HG02610 (cell line): ENCODE results near the gene SOWAHB.

Experiments used
- ATAC-seq: cut with Tn5 transposase; IDR thresholded peaks from one replicate; pipeline ENCODE4 v1.9.1; 2021; ENCODE audit warnings: mild to moderate bottlenecking, moderate library complexity; ENCODE audit not compliant: unreplicated experiment

SOWAHB gene, protein sequence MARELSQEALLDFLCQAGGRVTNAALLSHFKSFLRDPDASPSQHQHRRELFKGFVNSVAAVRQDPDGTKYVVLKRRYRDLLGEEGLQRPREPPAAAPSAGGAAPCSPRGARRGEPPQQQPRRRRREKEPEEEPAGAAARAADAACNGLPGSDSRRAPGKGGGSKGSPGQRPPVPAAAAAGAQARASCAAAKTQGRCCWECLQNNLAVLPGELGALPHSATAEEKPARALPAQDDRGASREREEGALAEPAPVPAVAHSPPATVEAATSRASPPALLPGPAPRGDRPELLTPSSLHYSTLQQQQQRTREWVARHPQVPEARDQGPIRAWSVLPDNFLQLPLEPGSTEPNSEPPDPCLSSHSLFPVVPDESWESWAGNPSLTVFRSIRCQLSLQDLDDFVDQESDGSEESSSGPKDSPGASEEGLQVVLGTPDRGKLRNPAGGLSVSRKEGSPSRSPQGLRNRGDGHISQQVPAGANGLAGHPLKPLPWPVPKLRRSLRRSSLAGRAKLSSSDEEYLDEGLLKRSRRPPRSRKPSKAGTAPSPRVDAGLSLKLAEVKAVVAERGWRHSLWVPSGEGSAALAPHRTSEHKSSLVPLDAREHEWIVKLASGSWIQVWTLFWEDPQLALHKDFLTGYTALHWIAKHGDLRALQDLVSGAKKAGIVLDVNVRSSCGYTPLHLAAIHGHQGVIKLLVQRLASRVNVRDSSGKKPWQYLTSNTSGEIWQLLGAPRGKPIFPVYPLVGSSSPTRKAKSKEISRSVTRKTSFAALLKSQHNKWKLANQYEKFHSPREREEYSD

DNA sequence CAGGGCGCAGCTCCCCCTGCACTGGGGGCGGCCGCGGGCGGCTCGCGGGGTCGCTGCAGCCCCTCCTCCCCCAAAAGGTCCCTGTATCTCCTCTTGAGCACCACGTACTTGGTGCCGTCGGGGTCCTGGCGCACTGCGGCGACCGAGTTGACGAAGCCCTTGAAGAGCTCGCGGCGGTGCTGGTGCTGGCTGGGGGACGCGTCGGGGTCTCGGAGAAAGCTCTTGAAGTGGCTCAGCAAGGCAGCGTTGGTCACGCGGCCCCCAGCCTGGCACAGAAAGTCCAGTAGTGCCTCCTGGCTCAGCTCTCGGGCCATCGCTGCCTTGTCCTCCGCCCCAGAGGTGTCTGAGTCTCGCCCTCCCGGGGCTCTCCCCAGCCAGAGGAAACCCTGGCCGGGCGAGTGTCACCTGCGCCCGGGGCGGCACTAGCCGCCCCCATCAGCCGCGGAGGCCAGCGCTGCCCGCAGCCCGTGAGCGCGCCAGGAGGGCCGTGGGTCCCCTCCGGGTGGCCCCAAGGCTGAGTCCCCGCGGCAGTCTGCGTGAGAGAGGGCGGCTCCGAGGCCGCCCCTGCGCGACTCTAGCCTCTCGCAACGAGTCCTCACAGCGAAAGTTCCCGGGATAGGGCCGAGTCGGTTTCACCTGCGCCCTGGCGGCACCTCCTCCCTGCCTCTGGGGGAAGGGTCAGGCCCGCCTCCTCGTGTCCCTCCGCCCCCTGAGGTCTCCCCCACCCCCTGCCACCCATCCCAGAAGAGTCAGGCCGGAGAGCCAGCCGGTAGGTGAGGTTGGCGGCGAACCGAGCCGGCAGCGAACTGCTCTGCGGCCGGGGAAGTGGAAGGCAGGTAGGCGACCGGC lies at the start of gene SOWAHB:
TSS of gene SOWAHB (minus strand) at position 609 of the 849 bp plus-strand sequence. CDS start at position 314, 295 bp downstream.
- ATAC-seq, result no peak

DNA sequence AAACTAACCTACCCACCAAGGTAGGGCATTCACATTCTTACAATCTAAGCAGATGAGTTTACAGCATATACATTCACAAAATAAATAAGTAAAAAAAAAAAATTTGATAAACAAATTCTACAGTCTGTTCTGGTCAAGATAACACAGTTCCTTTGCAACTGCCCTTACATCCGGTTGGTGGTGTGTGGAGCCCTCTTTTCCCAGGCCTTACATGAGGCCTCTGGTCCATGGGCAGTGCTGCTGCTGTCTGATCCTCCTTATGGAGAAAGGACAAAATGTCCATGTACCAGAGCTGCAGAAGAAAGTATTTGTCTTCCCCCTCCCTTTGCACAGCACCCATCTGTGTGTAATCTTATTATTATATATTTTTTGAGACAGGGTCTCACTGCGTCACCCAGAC lies 49.4 kb upstream of the SOWAHB start:
- no peak for ATAC-seq

DNA sequence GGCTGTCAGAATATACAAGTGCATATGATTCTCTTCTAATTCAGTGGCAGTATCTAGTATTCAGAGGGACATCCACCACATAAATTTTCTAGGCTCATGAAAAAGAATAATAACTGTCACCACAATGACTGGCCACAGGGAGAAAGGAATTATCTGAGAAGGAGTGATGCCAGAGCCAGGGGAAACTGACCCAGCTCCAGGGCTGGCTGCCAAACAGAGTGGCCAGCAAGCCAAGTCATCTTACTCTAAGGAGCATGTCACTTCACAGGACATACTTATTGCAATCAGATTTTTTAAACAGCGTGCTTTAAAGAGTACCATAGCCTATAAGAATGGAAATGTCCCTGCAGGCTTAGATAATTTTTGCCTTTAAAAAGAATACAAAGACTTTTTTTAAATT lies 45.8 kb upstream of the SOWAHB start:
- ATAC-seq, result no peak

DNA sequence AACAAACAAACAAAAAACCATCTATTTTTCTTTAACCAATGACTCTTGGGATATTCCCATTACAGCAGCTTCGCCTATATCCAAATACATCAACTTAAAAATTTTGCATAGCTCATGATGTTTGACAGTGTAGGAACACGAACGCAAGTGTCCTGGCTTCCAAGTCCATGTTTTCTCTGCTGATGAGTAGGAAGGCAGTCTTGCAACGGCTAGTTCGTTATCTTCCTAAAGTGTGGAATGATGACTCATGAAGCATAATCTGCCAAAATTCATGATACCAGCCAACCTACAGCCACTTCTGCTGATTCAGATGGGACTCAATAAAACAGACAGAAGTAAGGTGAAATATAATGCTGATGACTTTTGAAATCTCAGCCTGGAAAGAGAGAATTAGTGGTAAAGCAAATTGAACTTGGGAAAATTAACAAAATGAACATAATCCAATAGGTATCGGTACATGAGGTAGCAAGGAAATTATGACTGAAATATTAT lies 45.2 kb upstream of the SOWAHB start:
- no peak for ATAC-seq

DNA sequence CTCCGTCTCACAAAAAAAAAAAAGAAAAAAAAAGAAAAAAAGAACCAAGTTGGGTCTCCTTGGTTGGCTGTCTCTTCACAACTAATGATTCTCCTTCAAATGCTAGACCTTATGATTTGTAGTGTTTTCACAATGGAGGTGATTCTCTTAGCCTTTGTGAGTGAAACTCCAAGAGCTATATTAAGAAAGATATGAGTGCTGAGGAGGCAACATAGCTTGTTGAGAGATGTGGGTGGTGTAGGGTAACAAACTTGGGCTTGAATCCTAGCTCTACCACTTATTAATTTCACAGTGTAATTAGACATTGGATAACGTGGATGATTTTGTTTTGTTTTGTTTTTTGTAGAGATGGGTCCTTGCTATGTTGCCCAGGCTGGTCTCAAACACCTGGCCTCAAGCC lies 41.2 kb upstream of the SOWAHB start:
- ATAC-seq, result no peak

DNA sequence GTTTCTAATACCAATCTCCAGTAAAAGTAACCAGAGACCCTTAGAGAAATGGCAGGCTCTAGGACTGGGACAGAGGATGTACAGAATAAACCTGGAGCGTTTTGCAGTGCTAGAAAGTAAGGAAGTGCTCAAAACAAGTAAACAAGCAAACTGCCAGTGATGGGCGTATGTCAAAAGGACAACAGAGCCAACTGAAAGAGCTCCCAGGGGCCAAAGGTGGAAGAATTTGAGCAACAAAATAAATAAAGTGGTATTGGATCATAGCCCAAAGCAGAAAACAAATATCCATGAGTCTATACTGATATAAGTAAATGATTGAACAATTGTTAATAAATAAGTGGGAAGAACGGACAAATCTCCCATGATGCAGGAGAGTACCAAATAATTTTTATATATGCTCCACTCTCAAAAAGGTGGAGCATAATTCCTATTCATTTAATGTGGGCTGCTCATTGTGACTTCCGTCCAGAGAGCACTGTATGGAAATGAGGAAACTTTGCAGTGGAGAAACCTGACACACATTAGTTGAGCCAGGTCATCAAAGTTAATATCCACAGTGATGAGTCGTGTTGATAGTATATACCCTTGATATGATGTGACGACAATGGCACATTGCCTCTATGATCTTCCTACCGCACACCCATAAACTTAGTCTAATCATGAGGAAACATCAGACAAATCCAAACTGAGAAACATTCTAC lies 33.8 kb upstream of the SOWAHB start:
- no peak for ATAC-seq

DNA sequence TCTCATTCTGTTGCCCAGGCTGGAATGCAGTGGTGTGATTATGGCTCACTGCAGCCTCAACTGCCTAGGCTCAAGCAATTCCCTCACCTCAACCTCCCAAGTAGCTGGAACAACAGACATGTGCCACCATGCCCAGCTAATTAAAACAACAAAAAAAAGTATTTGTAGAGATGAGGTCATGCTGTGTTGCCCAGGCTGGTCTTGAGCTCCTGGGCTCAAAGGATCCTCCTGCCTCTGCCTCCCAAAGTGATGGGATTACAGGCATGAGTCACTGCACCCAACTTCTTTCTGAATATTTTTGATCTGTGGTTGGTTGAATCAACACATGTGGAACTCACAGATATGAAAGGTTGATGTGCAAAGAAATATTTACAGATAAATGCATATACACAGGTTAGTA lies 33.1 kb upstream of the SOWAHB start:
- no peak for ATAC-seq

DNA sequence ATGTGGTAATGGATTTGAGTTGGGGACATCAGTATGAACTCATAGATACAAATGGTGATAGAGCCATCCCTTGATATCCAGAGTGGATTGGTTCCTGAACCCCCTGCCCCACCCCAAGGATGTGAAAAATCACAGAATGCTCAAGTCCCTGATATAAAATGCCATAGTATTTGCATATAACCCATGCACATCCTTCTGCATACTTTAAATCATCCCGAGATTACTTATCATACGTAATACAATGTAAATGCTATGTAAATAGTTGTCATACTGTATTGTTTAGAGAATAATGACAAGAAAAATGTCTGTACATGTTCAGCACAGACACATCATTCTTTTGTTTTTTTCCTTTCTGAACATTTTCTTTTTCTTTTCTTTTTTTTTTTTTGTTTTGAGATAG lies 32.7 kb upstream of the SOWAHB start:
- ATAC-seq, result no peak

DNA sequence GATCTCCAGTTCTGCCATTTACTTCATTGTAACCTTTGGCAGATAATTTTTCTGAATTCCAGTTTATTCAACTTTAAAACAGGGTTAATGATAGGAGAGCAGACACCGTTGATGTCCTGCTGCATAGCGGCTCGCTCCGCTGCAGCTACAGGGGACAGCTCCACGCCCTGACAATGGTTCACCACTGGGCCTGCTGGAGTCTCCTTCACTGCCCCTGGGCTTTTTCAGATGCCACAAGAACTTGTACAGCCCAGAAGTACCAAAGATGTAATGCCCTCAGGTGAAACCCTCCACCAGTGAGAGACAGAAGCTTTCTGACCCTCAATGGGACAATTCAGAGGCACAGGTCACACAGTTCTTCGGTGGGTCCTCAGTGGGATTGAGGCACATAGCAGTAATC lies 28.9 kb upstream of the SOWAHB start:
- ATAC-seq, result no peak

DNA sequence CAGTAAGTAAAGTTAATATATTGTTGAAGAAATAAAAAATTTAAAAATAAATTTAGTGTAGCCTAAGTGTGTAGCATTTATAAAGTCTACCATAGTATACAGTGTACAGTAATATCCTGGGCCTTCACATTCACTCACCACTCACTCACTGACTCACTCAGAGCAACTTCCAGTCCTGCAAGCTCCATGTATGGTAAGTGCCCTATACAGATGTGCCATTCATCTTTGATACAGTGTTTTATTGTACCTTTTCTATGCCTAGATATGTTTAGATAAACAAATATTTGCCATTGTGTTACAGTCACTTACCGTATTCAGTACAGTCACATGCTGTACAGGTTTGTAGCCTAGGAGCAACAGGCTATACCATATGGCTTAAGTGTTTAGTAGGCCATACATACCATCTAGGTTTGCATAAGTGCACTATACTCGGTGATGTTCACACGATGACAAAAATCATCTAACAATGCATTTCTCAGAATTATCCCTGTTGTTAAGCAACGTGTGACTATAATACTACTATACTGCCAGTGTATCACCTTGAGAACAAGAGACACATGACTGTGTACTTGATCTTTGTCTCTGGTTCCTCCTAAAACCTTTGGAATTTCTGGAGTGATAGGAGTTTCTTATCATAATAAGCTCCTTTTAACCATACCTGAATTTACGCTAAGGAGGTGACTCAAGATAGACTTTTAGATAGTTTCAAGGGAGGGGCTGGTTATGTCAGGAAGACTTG lies 25.8 kb upstream of the SOWAHB start:
- no peak for ATAC-seq

DNA sequence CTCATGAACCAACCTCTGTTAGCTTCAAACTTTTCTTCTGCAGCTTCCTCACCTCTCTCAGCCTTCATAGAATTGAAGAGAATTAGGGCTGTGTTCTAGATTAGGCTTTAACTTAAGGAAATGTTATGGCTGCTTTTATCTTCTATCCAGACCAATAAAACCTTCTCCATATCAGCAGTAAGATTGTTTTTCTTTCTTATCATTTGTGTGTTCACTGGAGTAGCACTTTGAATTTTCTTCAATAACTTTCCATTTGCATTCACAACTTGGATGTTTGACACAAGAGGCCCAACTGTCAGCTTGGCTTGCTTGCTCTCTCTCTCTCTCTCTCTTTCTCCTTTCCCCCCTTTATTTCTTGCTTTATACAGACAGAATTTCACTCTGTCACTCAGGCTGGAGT lies 22.8 kb upstream of the SOWAHB start:
- no peak for ATAC-seq

DNA sequence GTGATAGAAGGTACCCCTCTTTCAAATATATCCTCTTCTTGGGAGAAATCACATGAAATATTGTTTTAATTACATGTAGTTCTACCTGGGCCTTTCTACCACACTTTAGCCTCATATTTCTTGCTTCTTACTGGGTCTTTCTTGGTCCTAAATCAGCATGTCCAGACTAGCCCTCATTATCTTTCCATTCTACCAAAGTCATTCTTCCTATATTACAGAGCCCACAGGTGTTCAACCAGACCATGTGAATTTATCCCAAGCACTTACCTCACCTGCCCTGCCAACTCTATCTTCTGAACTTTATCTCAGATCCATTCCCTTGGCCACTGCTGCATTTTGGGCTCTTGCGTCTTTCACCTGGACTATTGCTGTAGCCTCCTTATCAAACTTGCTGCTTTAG lies 11.8 kb upstream of the SOWAHB start:
- no peak for ATAC-seq

DNA sequence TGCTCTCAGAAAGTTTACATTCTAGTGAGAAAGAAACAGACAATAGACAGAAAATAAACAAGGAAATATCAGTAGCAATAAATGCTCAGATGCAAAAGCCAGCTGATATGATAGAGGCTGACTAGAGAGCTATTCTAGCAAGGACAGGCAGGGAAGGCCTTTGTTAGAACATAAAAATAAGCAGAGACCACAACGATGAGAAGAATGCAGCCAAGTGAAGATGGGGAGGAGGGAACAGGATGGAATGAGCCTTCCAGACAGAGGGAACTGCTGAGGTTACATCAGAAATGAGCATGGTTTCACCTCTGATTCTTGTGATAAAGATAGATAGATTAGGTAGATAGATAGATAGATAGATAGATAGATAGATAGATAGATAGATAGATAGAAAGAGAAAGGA lies 7.6 kb upstream of the SOWAHB start:
- ATAC-seq, result no peak

DNA sequence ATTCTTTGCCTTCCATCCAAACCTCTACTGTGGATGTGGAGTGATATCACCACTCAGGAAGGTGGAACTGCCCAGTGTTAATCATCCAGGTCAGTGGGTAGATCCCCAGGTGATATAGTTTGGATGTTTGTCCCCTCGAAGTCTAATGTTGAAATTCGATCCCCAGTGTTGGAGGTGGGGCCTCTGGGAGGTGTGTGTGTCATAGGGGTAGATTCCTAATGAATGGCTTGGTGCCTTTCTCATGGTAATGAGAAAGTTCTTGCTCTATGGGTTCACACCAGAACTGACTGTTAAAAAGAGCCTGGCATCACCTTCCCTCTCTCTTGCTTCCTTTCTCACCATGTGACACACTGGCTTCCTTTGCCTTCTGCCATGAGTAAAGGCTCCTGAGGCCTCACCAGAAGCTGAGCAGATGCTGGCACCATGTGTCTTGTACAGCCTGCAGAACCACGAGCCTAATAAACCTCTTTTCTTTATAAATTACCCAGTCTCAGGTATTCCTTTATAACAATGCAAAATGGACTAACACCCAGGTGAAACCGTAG lies 6.8 kb upstream of the SOWAHB start:
- no peak for ATAC-seq

DNA sequence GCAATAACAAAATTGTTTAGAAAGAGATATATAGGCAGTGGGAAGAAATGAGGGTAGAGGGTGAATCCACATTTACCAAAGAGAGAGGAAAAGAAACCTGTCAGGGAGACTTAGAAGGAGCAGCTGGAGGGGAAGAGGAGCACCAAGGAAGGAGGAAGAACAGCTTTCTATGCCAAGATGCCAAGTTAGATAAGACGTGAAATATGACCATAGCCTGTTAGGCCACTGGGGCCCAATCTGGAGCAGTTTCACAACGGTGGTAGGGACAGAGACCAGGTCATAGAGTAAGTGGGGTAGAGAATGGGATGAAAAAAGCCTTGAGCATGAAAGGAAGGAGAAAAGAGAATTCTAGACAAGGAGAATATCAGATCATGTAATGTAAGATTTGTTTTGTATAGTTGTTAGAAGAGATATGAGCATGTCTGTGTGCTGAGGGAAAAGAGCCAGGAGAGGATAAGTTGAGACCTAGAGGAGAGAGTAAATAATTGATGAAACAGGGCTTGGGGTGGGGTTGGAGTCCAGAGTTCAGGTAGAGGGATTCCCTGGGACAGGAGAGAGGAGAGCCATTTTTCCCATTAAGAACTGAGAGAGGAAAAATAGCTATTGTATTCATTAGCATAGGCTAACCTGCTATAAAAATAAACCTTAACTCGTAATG lies 4.4 kb upstream of the SOWAHB start:
- no peak for ATAC-seq

DNA sequence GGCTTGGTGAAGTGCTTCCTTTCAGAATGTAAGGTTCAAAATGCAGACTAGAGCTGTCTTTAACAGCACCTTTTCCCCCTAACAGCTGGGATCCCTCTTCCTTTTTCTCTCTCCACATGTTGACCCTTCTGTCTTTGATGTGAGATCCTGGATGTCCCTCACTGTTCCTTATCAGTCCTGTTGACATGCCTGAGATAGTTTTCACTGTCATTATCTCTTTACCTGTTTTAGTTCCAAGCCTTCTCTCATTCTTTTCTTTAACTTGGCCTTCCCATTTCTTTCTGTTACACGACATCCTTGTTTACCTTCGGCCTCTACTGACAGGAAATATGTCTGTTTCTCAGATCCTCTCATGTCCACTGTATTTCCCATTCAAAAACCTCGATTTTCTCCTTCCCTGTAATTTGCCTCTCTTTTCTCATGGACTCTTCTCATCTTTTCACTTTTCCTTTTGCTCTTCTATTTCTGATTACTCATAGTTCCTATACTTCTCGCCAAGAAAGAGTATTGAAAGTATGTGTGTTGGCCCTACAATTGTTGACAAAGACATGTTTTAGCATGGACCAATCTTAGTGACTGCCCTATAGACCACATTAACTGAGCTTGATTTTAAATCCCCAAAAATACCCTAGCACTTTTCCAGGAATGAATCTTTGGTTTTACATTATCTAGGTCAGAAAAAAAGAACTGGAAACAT lies 1.2 kb upstream of the SOWAHB start:
- no peak for ATAC-seq

DNA sequence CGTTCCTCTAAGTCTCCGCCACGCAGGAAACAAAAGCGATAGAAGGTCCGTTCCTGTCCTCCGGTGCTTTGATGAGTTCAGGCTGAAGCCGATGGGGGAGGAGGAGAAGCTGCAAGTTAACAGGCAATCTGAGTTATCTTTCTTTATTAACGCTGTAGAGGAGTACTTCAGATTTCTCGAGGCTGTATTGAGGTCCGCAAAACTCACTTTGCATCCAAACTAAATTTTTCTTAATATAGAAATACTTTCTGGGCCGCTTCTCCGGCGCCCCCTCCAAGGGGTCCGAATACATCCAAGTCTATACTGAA lies 395 bp upstream of the SOWAHB start:
- ATAC-seq, result no peak

DNA sequence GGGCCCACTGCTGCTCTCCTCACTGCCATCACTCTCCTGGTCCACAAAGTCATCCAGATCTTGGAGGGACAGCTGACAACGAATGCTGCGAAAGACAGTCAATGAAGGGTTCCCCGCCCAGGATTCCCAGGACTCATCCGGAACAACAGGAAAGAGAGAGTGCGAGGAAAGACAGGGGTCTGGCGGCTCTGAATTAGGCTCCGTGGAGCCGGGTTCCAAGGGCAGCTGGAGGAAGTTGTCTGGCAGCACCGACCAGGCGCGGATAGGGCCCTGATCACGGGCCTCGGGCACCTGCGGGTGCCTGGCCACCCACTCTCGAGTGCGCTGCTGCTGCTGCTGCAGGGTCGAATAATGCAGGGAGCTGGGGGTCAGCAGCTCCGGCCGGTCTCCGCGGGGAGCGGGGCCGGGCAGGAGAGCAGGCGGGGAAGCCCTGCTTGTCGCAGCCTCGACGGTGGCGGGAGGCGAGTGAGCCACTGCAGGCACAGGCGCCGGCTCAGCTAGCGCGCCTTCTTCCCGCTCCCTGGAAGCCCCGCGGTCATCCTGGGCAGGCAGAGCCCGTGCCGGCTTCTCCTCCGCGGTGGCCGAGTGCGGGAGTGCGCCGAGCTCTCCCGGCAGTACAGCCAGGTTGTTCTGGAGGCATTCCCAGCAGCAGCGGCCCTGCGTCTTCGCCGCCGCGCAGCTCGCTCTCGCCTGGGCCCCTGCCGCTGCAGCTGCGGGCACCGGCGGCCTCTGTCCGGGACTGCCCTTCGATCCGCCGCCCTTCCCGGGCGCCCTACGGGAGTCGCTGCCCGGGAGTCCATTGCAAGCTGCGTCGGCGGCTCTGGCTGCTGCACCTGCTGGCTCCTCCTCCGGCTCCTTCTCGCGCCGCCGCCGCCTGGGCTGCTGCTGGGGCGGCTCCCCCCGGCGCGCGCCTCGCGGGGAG lies 1.1 kb downstream of the SOWAHB start:
- ATAC-seq, result no peak
